GM12874 (cell line): ENCODE measurements around the gene ARL14EP.

Experiments
- CTCF ChIP-seq: IDR thresholded peaks from 2 replicates; pipeline ENCODE4 v1.5.1; 2011; ENCODE audit warnings: low read depth, mild to moderate bottlenecking, control low read depth, low read length, moderate library complexity; ENCODE audit not compliant: insufficient read depth

Gene ARL14EP

GRCh38 chr11:30326906-30327305 is 4.0 kb downstream of the ARL14EP start:
- TF ChIP-seq CTCF = no peak

- TF ChIP-seq CTCF = no peak
Measured at GRCh38 chr11:30328681-30329080, 5.8 kb downstream of the ARL14EP start.

- no peak for TF ChIP-seq CTCF
Measured at GRCh38 chr11:30329150-30329940, 6.4 kb downstream of the ARL14EP start.

GRCh38 chr11:30333405-30333804 is 10.5 kb downstream of the ARL14EP start:
- TF ChIP-seq CTCF = peak; percentile 45

GRCh38 chr11:30342736-30343166 is 19.8 kb downstream of the ARL14EP start:
- TF ChIP-seq CTCF = no peak

DNA sequence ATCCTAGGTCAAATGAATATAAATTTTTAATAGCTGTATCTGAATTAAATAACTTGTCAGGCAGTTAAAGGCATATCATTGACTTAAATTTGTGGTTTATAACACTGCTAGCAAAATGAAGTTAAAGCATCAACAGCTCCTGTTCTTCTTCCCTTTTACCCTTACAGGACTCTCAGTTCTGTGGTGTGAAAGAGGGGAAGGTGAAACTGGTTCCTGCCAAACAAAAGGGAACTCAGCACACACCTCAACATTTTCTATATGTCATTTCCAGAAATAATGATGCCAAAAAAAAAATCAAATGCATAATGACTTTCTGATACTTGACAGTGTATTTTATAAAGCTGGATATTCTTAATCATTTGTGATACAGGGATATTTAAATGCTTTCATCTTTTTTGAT is 21.2 kb downstream of the ARL14EP start:
- no peak for TF ChIP-seq CTCF

GRCh38 chr11:30345644-30346043 is 22.7 kb downstream of the ARL14EP start:
- TF ChIP-seq CTCF = no peak
